OCI-LY1 (cell line): ENCODE results near the gene BACH2.

Experiments
- H2AFZ ChIP-seq: fragments of 200-600 bp; sonication (generic), shearing (Covaris generic); 2 replicates; pipeline ENCODE4 v1.6.0; 2014; ENCODE audit warnings: antibody characterized with exemption, mild to moderate bottlenecking, low read length
- H3F3A ChIP-seq: fragments of 200-600 bp; sonication (generic), shearing (Covaris generic); 2 replicates; pipeline ENCODE4 v1.6.0; 2014; ENCODE audit warnings: mild to moderate bottlenecking, antibody characterized with exemption, low read length, moderate library complexity; ENCODE audit not compliant: insufficient read depth
- H3K27ac ChIP-seq: fragments of 200-600 bp; sonication (generic); 2 replicates; pipeline ENCODE4 v1.5.1; 2014; ENCODE audit warnings: low read length, mixed run types, mild to moderate bottlenecking, low read depth; ENCODE audit not compliant: poor library complexity, severe bottlenecking
- H3K27me3 ChIP-seq: fragments of 200-600 bp; sonication (generic); 2 replicates; pipeline ENCODE4 v1.6.0; 2014; ENCODE audit warnings: antibody characterized with exemption, mild to moderate bottlenecking, low read length, moderate library complexity; ENCODE audit not compliant: insufficient read depth
- H3K36me3 ChIP-seq: fragments of 200-600 bp; sonication (generic); 2 replicates; pipeline ENCODE4 v1.6.1; 2014; ENCODE audit warnings: mild to moderate bottlenecking, antibody characterized with exemption, low read length, moderate library complexity, mixed read lengths; ENCODE audit not compliant: insufficient read depth
- H3K4me1 ChIP-seq: fragments of 200-600 bp; sonication (generic); 2 replicates; pipeline ENCODE4 v1.5.1; 2014; ENCODE audit warnings: mild to moderate bottlenecking, low read length, moderate library complexity; ENCODE audit not compliant: insufficient read depth, severe bottlenecking
- H3K4me2 ChIP-seq: fragments of 200-600 bp; sonication (generic), shearing (Covaris generic); 2 replicates; pipeline ENCODE4 v1.6.1; 2014; ENCODE audit warnings: low read length
- H3K4me3 ChIP-seq: fragments of 200-600 bp; sonication (generic); 2 replicates; pipeline ENCODE4 v1.5.1; 2014; ENCODE audit warnings: low read length, low read depth, mild to moderate bottlenecking, mixed read lengths; ENCODE audit not compliant: poor library complexity, severe bottlenecking
- H3K79me2 ChIP-seq: fragments of 200-600 bp; shearing (Covaris generic); 2 replicates; pipeline ENCODE4 v1.6.1; 2016; ENCODE audit warnings: mixed run types, low read length, mixed read lengths; ENCODE audit not compliant: insufficient read depth
- H3K9ac ChIP-seq: fragments of 200-600 bp; sonication (generic), shearing (Covaris generic); 2 replicates; pipeline ENCODE4 v1.6.1; 2014; ENCODE audit warnings: mild to moderate bottlenecking, low read length, mixed read lengths
- H3K9me2 ChIP-seq: fragments of 200-600 bp; sonication (generic), shearing (Covaris generic); 2 replicates; pipeline ENCODE4 v1.6.1; 2014; ENCODE audit warnings: low read depth, mild to moderate bottlenecking, low read length, mixed read lengths
- H3K9me3 ChIP-seq: fragments of 200-600 bp; shearing (Covaris generic); 2 replicates; pipeline ENCODE4 v1.6.1; 2014; ENCODE audit warnings: low read length, mixed read lengths
- H4K20me1 ChIP-seq: fragments of 200-600 bp; sonication (generic), shearing (Covaris generic); 2 replicates; pipeline ENCODE4 v1.6.0; 2016; ENCODE audit warnings: mild to moderate bottlenecking, low read length; ENCODE audit not compliant: insufficient read depth
- EZH2 ChIP-seq: fragments of 200-600 bp; sonication (generic), shearing (Covaris generic); IDR thresholded peaks from 2 replicates; pipeline ENCODE4 v1.8.0; 2017; ENCODE audit warnings: borderline replicate concordance, mixed run types, mild to moderate bottlenecking, antibody characterized with exemption, low read length, moderate library complexity, mixed read lengths
- TF ChIP-seq, protein P1 (sequence below): fragments of 200-600 bp; sonication (generic), shearing (Covaris generic); IDR thresholded peaks from 2 replicates; pipeline ENCODE4 v1.5.1; 2017; ENCODE audit warnings: mild to moderate bottlenecking, antibody characterized with exemption, low read length, moderate library complexity, mixed read lengths

Gene BACH2

DNA sequence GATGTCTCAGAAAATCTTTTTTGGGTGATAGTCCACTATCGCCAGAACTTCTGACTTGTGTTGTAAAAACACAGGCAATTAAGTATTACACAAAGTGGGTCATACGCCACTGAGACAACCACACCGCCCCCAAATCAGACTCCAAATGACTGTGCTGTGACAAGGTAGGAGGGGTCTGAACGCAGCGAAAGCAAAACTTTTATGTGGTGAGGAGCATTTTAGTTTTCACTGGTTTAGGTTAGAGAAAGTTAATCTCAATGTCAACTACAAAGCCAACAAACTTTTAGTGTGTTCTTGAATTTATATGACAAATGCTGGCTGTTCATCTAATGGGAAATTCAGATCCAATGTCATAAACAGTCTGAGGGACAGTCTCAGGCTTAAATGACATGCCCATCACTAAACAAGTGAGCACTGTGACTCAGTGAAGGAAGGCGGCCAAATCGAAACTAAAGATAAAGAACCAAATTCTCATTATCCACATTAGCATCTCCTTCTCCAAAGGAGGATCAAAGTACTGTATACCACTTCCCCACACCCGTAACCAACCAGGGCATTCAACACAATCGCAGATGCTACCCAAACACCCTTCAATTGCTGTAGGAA lies 215.7 kb downstream of the BACH2 start:
- Histone ChIP-seq H3K9ac (peak overlapping the region; percentile 52), H3K9me3 (no peaks in the 10 kb centered on the region), H3K36me3 (peaks cover 58% of the 10 kb centered on the region), H3K27me3 (no peaks in the 10 kb centered on the region), H4K20me1 (0 out of 2 replicates have a peak, but pooled peaks cover 3% of the 10 kb centered on the region), H3K79me2 (peaks cover 85% of the 10 kb centered on the region), H3K4me1 (peaks cover 100% of the 10 kb centered on the region), H3K4me3 (peak overlapping the region; percentile 50), H2AFZ (no peak overlapping the region), H3F3A (0 out of 2 replicates have a peak, but pooled peaks cover 5% of the 10 kb centered on the region), H3K9me2 (no peaks in the 10 kb centered on the region), H3K27ac (peak overlapping the region; percentile 72), H3K4me2 (peak overlapping the region; percentile 69)
- TF ChIP-seq, protein P1, sequence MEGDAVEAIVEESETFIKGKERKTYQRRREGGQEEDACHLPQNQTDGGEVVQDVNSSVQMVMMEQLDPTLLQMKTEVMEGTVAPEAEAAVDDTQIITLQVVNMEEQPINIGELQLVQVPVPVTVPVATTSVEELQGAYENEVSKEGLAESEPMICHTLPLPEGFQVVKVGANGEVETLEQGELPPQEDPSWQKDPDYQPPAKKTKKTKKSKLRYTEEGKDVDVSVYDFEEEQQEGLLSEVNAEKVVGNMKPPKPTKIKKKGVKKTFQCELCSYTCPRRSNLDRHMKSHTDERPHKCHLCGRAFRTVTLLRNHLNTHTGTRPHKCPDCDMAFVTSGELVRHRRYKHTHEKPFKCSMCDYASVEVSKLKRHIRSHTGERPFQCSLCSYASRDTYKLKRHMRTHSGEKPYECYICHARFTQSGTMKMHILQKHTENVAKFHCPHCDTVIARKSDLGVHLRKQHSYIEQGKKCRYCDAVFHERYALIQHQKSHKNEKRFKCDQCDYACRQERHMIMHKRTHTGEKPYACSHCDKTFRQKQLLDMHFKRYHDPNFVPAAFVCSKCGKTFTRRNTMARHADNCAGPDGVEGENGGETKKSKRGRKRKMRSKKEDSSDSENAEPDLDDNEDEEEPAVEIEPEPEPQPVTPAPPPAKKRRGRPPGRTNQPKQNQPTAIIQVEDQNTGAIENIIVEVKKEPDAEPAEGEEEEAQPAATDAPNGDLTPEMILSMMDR, result no peak
- TF ChIP-seq EZH2, result no peak

DNA sequence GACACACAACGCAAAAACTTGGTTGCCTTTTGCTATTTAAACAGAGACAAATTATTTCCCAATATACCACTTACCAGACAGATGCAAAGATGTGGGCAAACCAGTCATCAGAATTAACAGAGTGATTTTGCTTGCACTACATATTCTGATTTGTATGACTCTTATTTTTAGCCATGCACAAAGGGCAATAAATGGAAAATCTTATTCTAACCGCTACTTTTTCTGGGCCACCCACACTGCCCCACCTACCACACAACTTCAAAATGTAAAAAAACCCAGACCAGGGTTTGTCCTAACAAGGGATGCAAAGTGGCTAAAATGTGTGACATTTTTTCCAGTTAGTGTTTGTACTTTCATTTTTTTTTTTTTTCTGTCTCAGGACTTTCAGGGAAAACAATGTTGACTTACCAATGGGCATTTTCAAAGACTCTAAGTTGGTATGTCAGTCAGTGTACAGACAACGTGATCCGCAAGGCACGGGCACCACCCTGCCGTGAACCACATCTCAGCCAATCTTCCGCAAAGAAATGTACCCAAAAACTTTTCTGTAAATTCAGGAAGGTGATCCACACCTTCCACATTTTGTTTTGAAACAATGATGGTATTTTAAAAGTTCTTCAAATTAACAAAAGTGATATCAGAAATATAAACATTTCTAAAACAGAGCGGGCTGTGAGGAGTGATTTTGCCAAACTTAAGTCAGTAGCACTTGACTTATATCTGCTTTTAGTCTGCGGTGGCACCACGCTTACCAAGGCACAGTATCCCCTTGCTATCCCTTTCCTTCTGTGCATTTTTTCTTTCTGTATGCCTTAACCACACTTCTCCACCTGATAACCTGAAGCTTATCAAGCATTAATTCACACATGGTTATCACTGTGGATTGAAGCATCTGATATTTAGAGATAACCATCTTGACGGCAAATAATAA lies 216.8 kb downstream of the BACH2 start:
- H3K9ac ChIP-seq, result peak overlapping the region; percentile 52
- no peaks in the 10 kb centered on the region for H3K9me3 ChIP-seq
- H3K4me3 ChIP-seq, result peak overlapping the region; percentile 50
- H3K27me3 ChIP-seq, result no peaks in the 10 kb centered on the region
- 0 out of 2 replicates have a peak, but pooled peaks cover 5% of the 10 kb centered on the region for H3F3A ChIP-seq
- 0 out of 2 replicates have a peak, but pooled peaks cover 3% of the 10 kb centered on the region for H4K20me1 ChIP-seq
- H3K4me2 ChIP-seq, result peak overlapping the region; percentile 69
- TF ChIP-seq, protein P1, result no peak
- TF ChIP-seq EZH2, result no peak
- no peaks in the 10 kb centered on the region for H3K9me2 ChIP-seq
- no peak overlapping the region for H2AFZ ChIP-seq
- H3K4me1 ChIP-seq, result peaks cover 100% of the 10 kb centered on the region
- H3K79me2 ChIP-seq, result peaks cover 97% of the 10 kb centered on the region
- peak overlapping the region; percentile 72 for H3K27ac ChIP-seq
- peaks cover 58% of the 10 kb centered on the region; the same call in 1 of the 2 replicates for H3K36me3 ChIP-seq

DNA sequence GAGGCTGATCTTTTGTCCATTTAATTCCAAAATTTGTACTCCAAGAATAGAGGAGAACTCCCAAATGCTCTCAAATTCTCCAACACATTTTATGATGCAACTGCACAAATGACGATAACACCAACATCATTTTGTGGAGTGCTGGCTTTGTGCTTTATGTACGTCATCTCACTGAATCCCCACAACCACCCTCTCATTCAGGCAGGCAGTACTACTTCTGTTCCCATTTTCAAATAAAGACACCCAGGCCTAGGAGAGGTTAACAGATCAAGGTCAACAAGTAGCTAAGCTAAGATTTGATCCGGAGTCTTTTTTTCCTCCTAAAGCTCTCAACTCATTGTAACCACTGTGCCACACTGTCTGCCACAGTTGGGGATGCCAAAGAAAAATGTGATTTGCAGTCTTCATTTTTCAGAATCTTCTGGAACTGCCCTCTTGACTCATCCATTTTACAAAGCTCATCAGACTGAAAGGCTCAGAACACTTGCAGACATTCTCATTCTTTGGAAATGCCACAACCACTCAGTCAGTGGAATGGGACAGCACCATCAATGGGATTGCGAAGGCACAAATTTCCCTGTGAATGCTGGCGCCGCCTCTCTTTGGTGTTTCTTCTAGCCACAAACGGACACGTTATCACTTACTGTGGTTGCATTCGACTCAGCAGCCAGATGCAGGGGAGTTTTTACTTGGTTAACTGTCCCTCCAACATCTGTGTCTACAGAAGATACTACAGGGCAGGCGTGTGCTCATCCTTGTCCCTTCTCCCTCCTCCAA lies 217.9 kb downstream of the BACH2 start:
- H3K9me3 ChIP-seq, result no peaks in the 10 kb centered on the region
- H3K27ac ChIP-seq, result peak overlapping the region; percentile 72
- H3K79me2 ChIP-seq, result peaks cover 98% of the 10 kb centered on the region
- no peaks in the 10 kb centered on the region for H3K9me2 ChIP-seq
- H3K4me2 ChIP-seq, result peak overlapping the region; percentile 69
- H3K9ac ChIP-seq, result peak overlapping the region; percentile 27
- peaks cover 63% of the 10 kb centered on the region; the same call in 1 of the 2 replicates for H3K36me3 ChIP-seq
- peaks cover 100% of the 10 kb centered on the region for H3K4me1 ChIP-seq
- no peaks in the 10 kb centered on the region for H3F3A ChIP-seq
- TF ChIP-seq, protein P1, result no peak
- no peak for TF ChIP-seq EZH2
- H4K20me1 ChIP-seq, result 0 out of 2 replicates have a peak, but pooled peaks cover 3% of the 10 kb centered on the region
- H2AFZ ChIP-seq, result no peak overlapping the region
- H3K4me3 ChIP-seq, result peak overlapping the region; percentile 50
- H3K27me3 ChIP-seq, result no peaks in the 10 kb centered on the region
